ENCODE data around the gene STPG4.
"Not testable (repeated sequence)": the region's sequence is repeated elsewhere in the genome, so short reads cannot be mapped to it uniquely, and the experiment has no call there.

STPG4 gene, protein sequence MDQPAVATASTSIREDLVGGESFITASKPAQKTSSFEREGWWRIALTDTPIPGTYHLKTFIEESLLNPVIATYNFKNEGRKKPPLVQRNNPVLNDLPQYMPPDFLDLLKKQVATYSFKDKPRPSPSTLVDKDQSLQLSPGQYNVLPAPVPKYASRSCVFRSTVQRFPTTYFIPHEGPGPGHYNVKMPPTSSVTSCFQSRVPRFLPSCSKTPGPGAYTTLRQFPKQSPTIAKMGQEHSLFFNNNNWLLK

DNA sequence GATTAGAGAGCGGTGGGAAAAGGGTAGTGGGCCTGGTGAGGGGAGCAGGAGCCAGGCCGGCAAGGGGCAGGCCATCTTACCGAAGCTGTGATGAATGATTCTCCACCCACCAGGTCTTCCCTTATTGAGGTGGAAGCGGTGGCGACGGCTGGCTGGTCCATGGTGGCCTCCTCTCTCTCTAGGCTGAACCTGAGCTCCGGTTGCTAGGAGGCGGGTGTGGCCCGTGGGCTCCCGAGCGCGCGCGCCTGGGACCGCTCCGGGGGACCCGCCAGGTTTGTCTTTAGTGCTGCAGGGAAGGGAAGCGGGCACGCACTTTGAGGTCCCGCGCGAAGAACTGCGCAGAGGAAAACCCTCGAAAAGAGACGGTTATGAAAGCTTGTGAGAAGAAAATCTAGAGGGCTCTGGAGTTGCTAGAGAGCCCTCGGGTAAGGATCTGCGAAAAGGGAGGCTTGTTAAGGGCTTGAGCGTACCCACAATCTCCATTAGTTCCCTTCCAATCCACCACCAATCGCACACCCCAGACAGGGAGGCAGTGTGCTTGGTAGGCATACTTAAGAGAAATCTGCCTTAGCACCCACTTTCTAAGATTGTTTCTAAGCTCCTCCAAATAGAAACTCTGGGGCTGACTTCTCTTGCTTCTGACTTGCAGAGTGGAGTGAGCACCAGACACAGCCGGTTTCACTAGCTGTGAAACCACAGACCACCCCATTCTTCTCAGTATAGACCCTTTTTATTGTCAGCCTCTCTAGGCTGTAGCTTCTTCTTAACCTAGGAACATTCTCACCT, at the start of gene STPG4:
STPG4 (minus strand) TSS at position 218 of the 786 bp plus-strand sequence; CDS start at position 161, 57 bp downstream.
- DNase-seq (ENCODE audit: low read depth, low spot score): no peak

DNA sequence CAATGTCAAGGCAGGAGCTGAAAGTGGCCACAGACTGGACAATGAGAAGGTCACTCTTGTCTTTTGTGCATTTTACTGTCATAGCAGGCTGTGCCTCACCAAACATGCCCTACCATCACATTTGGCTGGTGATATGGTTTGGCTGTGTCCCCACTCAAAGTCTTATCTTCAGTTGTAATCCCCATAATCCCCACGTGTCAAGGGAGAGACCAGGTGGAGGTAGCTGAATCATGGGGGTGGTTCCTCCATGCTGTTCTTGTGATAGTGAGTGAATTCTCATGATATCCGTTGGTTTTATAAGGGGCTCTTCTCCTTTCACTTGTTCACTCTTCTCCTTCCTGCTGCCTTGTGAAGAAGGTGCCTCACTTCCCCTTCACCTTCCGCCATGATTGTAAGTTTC, 49.6 kb upstream of the STPG4 start:
- no peak for DNase-seq (ENCODE audit: low read depth, low spot score)

DNA sequence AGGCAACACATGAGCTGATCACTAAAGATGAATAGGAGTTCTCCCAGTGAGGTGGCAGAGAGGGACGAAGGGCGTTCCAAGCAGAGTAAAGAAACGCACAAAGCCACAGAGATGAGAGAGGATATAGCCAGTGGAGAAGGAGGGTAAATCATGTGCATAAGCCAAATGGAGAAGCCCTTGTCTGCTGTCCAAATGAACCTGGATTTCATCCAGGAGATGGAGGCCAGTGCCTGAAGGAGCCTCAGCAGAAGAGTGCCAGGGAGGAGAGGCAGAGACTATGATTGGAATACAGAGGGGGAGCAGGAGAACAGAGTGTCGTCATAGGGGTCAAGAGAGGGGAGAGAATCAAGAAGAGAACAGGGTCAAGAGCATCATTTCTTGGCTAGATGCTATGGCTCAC, 48.9 kb upstream of the STPG4 start:
- no peak for DNase-seq (ENCODE audit: low read depth, low spot score)

DNA sequence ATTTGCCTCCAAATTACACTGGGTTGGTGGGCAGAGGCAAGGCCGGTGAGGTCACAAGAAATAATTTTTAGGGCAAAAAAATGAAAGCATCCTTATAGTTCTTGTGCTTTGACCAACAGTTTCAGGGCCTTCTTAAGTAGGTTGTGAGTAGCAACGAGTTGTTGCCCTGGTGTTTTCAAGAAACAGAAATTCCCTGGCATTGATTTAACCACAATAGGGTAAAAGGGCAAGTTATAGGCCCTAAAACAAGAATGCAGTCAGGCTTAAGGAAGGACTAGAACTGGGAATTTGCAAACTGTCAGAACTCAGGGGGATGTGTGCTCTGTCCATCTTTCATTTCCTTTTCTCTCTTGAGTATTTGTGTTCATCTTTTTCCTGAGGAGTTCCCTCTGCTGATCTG, 46.1 kb upstream of the STPG4 start:
- DNase-seq (ENCODE audit: low read depth, low spot score): no peak

DNA sequence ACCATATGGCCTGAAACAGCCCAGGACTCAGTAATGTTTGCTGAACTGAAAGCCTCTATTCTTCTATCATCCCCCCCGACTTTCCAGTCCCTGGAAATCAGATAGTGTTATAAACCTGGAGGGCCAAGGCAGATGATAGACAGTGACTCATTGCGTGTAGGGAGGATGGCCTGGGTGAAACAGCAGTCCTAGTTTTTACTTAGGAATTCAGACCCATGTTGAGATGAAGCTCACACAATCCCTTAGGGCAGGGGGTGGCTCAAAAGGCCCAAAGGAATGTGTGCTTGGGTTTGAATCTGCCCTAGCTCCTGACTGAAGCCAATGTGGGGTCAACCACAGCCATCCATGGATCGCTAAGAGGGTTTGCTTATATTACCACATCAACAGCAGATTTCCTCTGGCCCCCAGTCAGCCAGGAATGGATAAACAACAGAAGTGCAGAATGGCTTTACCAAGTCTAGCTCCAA, 43.9 kb upstream of the STPG4 start:
- no peak for DNase-seq (ENCODE audit: low read depth, low spot score)

DNA sequence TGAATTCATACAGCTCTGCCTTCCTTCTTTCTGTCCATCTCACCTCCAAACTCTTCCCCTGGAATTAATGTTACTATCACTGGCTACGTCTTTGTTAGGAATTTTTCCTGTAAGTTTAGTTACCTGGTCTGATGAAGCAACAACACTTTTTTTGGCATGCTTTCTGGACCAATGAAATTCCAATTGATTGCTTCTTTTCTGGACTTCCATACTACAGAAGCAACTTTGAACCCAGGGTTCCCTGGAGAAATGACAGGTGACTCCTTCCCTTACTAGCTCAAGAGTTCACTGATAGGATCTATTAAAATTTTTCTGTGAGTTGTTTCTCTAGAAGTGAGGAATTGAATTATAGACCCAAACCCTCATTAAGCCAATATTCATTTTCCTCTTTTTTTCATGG, 41.4 kb upstream of the STPG4 start:
- DNase-seq (ENCODE audit: low read depth, low spot score): no peak

DNA sequence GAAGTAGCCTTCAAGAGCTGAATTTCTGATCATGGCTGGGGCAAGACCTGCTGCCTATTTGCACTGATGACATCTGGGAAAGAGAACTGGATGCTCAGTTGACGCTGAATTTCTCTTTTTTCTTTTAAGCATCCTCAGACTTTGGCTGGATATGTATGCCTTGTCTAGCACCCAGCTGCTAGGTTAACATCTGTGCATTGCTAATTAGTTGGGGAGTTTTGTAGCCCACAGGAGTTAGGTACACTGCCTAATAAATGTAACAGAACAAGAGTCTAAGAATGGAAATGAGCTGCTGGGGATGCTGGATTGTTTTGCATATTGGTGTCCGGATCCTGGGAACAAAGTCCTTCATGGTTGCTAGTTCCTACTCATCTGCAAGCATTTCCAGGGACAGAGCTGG, 40.9 kb upstream of the STPG4 start:
- DNase-seq (ENCODE audit: low read depth, low spot score): no peak

DNA sequence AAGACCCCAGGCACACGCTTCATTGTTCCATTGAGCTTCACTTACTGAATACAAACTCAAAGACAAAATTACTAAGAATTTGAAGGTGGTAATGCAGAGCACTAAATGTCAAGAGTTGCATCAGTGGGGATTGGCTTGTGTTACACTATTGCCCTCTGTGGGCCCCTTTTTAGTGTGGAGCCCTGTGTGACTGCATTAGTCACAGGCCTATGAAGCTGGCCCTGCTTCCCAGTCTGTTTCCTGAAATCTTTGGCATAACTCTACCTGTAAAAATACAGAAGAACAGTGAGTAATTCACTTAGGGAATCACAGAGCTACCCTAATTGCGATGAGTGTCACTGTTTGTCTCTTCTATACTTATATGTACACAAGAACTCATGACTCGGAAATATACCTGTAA, 40.0 kb upstream of the STPG4 start:
- no peak for DNase-seq (ENCODE audit: low read depth, low spot score)

DNA sequence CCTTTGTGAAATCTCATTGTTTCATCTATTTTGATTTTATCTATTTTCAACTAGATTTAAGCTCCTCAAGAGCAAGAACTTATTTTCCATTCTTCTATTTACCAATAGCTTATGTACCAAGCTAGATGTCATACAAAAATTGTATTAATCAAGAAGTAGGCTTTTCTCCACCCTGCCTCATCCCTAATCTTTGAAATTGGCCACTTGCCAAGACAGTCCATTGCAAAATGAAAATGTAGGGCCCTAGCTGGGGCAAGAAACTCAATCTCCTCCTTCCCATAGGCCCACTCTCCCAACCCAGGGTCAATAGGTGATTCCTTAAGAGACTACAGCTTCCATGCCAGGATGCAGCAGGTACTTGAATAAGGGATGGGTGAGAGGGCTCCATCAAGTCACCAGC, 39.3 kb upstream of the STPG4 start:
- DNase-seq (ENCODE audit: low read depth, low spot score): no peak

DNA sequence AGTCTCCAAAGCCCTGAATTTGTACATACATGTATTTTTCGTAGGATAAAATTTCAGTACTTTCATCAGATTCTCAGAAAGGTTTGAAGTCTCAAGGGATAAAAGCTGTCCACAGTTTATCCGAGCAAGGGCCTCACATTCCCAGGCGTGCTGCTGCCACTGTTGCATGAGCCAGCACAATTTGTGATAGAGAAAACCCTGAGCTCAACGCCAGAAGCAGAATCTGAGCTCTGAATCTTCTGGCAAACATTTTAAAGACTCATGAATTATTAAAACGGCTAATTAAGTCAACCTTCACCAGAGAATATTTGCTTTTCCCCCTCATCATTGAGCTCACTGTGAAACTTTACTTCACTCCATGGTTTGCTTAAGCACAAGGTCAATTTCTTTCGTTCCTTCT, 38.5 kb upstream of the STPG4 start:
- no peak for DNase-seq (ENCODE audit: low read depth, low spot score)

DNA sequence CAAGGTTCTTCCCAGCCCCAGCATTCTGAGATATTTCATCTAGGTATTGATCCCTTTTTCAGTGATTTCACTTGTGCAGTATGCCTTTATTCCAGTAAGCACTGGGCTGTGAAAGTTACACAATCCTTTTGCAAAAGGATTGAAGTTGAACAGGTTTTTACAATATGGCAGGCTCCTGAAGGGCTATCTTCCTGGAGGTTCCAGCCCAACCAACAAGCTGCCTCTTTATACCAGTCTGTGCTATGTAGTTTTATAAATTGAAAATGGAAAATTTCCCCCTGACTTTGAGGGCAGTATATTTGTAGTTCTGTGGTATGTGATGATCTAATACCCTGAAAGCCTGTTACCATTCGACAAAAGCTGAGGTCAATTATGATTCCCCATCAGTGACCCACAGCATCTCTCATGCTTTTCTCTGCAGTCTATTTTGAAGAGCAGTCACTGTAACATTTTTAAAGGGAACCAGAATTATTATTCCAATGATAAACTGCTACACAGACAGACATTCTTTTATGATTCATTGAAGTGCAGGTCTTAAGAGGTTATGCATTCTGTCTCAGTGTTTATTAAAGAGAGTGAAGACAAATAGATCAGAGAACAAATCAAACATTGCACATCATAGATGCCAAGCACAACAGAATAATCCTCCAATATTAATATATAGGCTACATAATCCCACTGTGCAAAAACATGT, 35.2 kb upstream of the STPG4 start:
- no peak for DNase-seq (ENCODE audit: low read depth, low spot score)

DNA sequence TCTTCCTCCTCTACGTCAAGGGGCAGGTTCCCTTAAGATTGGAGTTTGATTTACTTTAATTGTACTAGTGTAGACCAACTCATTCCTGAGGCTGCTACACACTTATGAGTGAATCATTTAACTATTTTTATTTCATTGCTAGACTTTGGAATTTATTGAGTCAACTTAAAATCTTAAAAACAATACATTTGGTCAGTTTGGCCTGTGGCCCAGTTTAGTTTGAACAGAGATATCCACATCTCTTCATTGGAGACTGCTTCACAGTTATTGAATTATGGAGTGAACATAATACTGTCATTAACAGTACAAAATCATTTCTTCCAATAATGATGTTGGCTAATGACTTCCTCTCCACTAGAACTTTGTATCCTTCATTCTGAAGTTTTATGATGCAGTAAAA, 34.5 kb upstream of the STPG4 start:
- no peak for DNase-seq (ENCODE audit: low read depth, low spot score)

DNA sequence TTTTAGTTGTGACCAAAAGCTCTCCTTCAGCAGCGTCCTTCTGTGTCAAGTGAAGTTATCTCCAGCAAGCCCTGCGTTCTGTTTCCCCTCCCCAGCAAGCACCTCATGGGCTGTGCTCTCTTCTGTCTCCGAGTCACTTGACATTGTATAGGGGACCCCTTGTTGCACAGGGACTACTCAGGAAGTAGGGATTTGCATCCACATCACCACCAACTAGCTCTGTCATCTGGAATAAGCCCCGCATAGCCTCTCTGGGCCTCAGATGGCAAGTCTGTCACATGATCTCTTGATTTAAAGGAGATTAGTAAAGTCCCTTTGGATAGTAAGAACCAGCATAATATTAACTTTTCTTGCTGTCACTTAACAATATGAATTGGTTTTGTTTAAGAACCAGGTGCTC, 32.0 kb upstream of the STPG4 start:
- no peak for DNase-seq (ENCODE audit: low read depth, low spot score)

DNA sequence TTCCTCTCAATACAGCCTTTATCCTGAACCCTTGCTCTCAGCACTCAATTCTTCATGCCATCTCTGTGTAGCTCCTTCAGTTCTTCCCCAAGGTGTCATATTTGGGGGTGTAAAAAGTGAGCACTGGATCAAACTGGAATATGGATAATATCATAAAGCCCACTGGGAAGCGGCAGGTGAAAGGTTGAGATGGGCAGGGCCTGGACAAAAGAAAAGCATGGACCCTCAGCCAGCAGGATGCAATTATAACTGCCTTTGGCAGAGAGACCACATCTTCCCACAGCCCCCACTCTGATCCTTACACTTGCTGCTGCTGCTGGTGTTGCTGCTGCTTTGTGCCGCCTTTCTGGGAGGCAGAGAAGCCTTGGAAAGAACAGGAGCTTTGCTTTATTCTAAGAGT, 31.2 kb upstream of the STPG4 start:
- DNase-seq (ENCODE audit: low read depth, low spot score): no peak

DNA sequence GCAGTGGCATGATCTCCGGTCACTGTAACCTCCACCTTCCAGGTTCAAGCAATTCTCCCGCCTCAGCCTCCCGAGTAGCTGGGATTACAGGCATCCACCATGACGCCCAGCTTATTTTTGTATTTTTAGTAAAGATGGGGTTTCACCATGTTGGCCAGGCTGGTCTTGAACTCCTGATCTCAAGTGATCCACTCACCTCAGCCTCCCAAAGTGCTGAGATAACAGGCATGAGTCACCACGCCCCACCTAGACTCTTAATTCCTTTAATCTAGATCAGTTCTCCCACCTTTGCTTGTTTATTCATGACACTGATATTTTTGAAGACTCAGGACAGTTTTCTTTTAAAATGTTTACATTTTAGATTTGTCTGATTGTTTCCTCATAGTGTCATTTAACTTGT, 30.0 kb upstream of the STPG4 start:
- DNase-seq (ENCODE audit: low read depth, low spot score): not testable (repeated sequence)

DNA sequence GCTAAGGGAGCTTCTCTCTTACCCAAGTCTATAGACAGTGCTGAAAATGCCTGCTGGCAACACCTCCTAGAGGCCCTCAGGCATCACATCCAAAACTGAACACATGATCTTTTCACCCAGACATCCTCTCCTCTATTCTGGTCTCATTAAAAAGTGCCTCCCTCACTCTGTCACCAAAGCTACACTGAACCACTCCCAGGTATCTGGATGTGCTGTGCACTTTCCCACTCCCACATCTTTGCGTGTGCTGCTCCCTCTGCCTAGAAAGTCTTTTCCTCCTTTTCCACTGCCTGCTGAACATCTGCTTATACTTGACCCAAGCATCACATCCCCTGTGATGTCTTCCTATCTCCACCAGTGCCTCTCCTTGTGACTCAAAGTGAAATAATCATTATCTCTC, 26.1 kb upstream of the STPG4 start:
- no peak for DNase-seq (ENCODE audit: low read depth, low spot score)

DNA sequence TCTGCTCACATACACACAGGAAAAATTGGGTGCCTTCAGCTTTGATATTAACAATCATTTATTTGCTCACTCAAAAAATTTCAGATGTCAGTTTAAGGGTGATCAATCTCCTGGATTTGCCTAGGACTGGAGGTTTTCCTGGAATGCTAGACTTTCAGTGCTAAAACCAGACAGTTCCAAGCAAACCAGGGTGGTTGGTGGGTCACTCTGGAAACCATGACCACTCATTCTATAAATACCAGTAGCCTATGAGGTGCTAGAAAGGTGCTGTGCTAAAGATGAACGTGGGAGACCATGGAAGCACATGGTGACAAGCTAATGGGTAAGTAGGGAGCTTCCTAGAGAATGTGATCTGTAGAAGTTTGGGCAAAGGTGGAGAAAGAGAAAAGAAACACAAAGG, 25.4 kb upstream of the STPG4 start:
- no peak for DNase-seq (ENCODE audit: low read depth, low spot score)

DNA sequence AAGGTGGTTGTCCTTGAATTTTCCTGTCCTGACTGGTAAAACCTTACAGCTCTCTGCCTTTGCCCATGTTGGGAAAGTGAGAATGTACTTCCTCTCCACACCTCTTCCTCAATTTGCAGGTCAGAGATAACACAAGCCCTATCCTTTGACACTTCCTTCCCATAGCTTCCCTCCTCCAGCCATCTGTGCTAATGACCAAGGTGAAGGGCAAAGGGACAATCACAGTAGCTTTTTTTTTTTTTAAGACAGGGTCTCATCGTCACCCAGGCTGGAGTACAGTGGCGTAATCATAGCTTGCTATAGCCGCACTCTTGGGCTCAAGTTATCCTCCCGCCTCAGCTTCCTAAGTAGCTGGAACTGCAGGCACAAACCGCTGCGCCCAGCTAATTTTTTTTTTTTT, 24.3 kb upstream of the STPG4 start:
- DNase-seq (ENCODE audit: low read depth, low spot score): no peak

DNA sequence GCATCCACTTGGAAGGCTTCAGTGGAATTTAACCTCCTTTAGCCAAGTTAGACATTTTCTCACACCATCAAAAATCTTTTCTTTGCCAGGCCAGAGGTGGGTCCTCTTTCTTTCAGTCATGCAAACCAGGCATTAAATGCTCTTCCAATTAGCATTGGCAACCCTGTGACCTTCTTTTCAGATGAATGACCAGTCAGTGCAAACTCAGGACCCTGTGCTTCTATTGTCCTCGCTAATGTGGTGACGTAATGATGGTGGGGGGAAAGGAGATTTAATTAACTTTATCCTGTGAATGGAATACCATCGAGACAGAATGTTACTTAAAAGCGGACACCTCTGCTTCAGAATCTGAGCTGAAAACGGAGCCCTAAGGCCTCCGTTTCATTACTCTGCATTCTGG, 23.2 kb upstream of the STPG4 start:
- DNase-seq (ENCODE audit: low read depth, low spot score): no peak

DNA sequence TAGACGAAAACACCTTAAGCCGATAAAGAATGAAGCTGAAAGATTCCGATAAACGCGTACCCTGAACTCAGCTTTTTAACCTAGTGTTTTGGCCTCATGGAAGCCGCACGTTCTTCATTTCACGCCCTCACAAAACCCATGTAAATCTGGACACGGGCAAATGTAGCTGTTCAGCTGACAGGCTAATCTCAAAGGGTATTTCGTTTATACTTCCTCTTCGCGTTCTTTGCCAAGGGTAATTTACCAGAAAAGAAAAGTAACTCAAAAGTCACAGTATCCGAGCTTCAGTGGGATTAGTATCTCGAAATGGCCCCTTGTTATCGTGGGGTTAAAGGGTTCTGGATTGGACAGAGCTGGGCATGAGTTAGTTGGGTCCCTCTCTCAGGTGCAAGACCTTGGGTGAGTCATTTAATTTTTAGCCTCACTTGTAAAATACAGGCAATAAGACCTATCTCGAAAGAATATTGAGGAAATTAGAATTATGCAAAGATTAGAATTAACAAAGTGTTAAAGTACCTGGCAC, 22.0 kb upstream of the STPG4 start:
- no peak for DNase-seq (ENCODE audit: low read depth, low spot score)

DNA sequence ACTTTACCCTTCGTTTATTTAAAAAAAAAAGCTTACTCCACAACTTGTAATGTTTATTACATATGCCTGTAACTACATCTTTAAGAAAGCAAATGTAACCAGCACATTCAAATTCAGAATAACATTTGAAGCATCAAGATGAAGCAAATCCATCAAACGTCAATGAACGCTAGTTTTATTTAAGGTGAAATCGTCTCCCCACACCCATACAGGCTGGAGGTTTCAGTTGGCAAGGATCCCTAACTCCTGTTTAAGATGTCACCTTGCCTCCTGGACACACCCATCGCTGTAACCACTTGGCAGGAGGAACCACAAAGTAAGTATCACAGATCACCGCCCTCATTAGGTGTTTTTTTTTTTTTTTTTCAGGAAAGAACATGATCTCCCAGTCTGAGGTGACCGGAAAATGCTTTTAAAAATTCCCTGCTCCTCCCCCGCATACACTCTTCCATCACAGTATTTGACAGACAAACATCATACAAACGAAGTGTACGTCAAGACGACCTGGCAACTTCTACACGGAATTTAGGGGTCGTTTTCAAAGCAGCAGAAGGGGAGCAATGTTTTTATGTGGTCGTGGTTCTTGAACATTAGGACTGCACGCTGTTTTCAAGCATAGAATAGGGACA, 19.7 kb upstream of the STPG4 start:
- no peak for DNase-seq (ENCODE audit: low read depth, low spot score)
